Activated CD4-positive, alpha-beta T cell treated with anti-CD3 and anti-CD28 coated beads, Interleukin-2, amount 10 ng/mL, durations not matched to agents 24 days and 14 days (primary cell): Measurements from ENCODE around the gene KAT6B. TPM values are rescaled to one million over a fixed set of nuclear protein-coding genes. Genes with fewer than 3 reads are reported as not detected.

Source experiments
- DNase-seq: peaks from one replicate; pipeline ENCODE4 v3.0.0; 2022
- H3K27ac Mint-ChIP-seq: one replicate; pipeline ENCODE4 v1.8.0; 2022; ENCODE audit warnings: mild to moderate bottlenecking, mixed read lengths
- H3K27me3 Mint-ChIP-seq: one replicate; pipeline ENCODE4 v1.8.0; 2022; ENCODE audit warnings: mixed read lengths
- H3K36me3 Mint-ChIP-seq: one replicate; pipeline ENCODE4 v1.8.0; 2022; ENCODE audit warnings: low read depth, mild to moderate bottlenecking, mixed read lengths
- H3K4me1 Mint-ChIP-seq: one replicate; pipeline ENCODE4 v1.8.0; 2021; ENCODE audit warnings: mixed read lengths
- H3K4me3 Mint-ChIP-seq: one replicate; pipeline ENCODE4 v1.8.0; 2022; ENCODE audit warnings: mild to moderate bottlenecking, moderate library complexity, mixed read lengths
- H3K9me3 Mint-ChIP-seq: one replicate; pipeline ENCODE4 v1.8.0; 2021; ENCODE audit warnings: mixed read lengths
- intact Hi-C: fragments of 100-400 bp; cut with micrococcal nuclease; formaldehyde crosslinking; loops from one replicate; pipeline ENCODE4 v1.15.1; 2023
- total RNA-seq: library from RNA; stranded (reverse); gene quantifications from 2 replicates; pipeline ENCODE4 v1.2.3, GENCODE V29; 2022

KAT6B gene
- total RNA-seq, 1 donor from 2014 or later: 21.7 TPM

DNA sequence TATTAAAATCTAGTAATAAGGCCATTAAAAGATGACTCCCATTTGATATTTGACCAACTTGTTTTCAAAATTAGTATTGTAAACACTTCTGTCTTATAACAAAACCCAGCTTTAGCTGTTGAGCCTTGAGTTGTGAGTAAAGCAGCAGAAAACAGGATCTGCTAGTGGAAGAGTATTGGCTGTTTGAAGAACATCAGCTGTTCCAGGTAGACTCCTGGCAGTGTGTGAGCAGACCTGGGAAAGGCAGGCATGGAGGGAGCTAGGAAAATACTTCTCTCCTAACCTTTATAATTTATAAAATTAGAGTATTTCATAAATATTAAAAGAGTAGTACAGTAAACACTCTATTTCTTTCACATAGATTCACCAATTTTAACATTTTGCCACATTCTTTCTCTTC, 29.0 kb downstream of the KAT6B start:
- Mint-ChIP-seq H3K4me1 (peaks cover 21% of the 10 kb centered on the region), H3K4me3 (no peak overlapping the region), H3K36me3 (peaks cover 19% of the 10 kb centered on the region), H3K27ac (peak overlapping the region; percentile 76), H3K27me3 (no peaks in the 10 kb centered on the region), H3K9me3 (peaks cover 11% of the 10 kb centered on the region)
- DNase-seq: no peak
- intact Hi-C loops: no loop called here

DNA sequence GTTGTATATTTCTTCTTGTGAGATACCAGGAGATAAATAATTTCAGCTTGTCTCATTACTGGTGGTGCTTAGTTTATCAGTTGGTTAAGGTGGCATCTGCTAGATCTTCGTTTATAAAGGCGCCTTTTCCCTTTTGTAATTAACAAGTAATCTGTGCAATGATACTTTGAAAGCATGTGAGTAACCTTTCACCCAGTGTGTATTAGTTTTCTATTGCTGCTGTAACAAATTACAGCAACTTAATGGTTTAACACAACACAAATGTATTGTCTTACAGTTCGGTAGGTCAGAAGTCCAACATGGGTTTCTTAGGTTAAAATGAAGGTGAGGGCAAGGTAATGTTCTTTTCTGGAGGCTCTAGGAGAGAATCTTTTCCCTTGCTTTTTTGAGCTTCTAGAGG, 30.5 kb downstream of the KAT6B start:
- H3K27me3 Mint-ChIP-seq: no peaks in the 10 kb centered on the region
- H3K36me3 Mint-ChIP-seq: peaks cover 19% of the 10 kb centered on the region
- DNase-seq: no peak
- H3K4me3 Mint-ChIP-seq: no peak overlapping the region
- peaks cover 11% of the 10 kb centered on the region for H3K9me3 Mint-ChIP-seq
- peaks cover 19% of the 10 kb centered on the region for H3K4me1 Mint-ChIP-seq
- intact Hi-C loops: no loop called here
- H3K27ac Mint-ChIP-seq: no peak overlapping the region

DNA sequence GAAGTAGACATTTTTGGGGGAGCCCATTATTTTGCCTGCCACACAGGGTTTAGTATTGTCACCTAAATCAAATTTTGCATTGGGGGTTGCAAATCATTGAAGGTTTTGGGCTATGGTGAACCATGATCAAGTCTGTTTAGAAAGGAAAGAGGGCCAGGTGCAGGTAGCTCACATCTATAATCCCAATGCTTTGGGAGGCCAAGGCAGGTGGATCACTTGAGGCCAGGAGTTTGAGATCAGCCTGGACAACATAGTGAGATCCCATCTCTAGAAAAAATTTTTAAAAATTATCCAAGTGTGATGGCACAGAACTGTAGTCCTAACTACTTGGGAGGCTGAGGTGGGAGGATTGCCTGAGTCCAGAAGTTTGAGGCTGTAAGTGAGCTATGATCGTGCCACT, 31.2 kb downstream of the KAT6B start:
- Mint-ChIP-seq H3K9me3 (peaks cover 11% of the 10 kb centered on the region), H3K27ac (no peak overlapping the region), H3K36me3 (peaks cover 19% of the 10 kb centered on the region), H3K4me3 (no peak overlapping the region), H3K4me1 (peaks cover 14% of the 10 kb centered on the region), H3K27me3 (no peaks in the 10 kb centered on the region)
- no peak for DNase-seq
- intact Hi-C loops: no loop called here

DNA sequence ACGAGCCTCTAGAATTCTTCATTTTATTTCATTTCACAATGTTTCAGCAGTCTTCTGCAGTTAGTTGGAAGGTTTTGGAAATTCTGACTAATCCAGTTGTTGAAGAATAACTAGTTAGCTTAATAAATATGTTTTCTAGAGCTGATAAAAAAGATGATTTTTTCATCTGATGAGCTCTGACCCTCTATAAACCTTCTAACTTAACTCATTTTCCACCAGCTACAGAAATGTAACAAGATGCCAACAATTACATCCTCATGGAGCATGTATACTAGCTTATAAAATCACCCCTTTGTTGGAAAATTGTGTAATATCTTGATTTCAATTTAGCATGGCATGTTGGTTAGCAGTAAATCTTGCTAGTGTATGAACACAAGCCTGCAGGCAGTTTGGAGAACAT, 33.1 kb downstream of the KAT6B start:
- H3K36me3 Mint-ChIP-seq: peaks cover 15% of the 10 kb centered on the region
- peaks cover 11% of the 10 kb centered on the region for H3K9me3 Mint-ChIP-seq
- no peaks in the 10 kb centered on the region for H3K27me3 Mint-ChIP-seq
- H3K4me1 Mint-ChIP-seq: peaks cover 9% of the 10 kb centered on the region
- no peak overlapping the region for H3K27ac Mint-ChIP-seq
- H3K4me3 Mint-ChIP-seq: no peak overlapping the region
- intact Hi-C loops: no loop called here
- DNase-seq: no peak

DNA sequence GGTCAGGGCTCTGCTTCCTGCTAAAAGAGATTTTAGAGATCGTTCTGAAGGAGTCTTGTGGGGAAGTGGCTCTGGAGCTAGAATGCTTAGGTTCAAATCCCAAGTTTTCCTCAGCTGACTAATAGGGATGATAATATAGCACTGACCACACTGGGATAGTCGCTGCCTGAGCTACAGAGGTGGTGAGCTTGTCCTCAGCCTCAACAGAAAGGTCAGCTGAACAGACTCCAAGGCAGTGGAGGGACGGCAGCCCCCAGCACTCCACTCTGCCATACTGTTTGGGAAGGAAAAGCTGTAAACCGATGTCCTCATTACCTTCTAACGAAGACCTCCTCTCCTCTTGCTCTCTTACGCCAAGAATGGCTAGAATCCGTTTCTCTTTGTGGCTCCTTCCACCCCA, 36.2 kb downstream of the KAT6B start:
- no peak for DNase-seq
- intact Hi-C loops: no loop called here
- H3K27ac Mint-ChIP-seq: no peak overlapping the region
- no peaks in the 10 kb centered on the region for H3K27me3 Mint-ChIP-seq
- no peaks in the 10 kb centered on the region for H3K36me3 Mint-ChIP-seq
- no peaks in the 10 kb centered on the region for H3K4me1 Mint-ChIP-seq
- H3K9me3 Mint-ChIP-seq: no peaks in the 10 kb centered on the region
- no peak overlapping the region for H3K4me3 Mint-ChIP-seq

DNA sequence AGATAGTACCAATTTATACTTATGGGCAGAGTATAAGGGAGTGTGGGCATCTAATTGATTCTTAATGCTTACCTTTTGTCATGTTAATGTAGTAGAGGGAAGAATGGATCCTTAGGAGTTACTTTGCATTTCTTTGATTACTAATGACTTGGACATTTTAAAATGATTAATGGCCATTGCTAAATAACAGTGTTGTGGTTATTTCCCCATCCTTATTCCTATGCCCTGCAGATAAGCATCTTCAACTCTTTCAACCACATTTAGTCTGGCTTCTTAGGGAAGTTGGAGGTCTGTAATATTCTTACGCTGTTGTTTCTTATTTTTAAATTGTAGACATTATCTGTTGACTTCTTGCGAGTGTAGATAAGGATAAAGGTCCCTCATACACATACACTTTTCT, 37.2 kb downstream of the KAT6B start:
- Mint-ChIP-seq H3K27ac (no peak overlapping the region), H3K36me3 (no peaks in the 10 kb centered on the region), H3K9me3 (no peaks in the 10 kb centered on the region), H3K27me3 (no peaks in the 10 kb centered on the region), H3K4me3 (no peak overlapping the region), H3K4me1 (peaks cover 1% of the 10 kb centered on the region)
- DNase-seq: no peak
- intact Hi-C loops: no loop called here

DNA sequence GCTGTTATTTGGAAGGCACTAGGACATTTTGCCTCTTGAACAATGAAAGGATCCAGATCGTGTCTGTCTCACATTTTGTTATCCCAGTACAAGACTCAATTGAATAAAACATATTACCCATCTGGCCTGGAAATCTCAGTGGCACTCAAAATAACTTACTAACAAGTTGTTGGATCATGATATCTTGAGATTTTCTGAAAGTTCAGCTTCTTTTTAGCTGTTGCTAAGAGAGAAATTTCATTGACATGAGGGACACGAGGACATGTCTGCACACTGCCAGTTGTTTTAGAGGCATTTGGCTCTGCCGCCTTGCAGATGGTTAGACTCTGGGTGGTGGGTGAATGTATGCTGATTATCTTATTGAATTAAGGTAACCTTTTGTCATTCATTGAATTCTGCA, 41.0 kb downstream of the KAT6B start:
- intact Hi-C loops: no loop called here
- no peak for DNase-seq
- Mint-ChIP-seq H3K4me1 (peaks cover 14% of the 10 kb centered on the region), H3K36me3 (no peaks in the 10 kb centered on the region), H3K9me3 (no peaks in the 10 kb centered on the region), H3K27me3 (no peaks in the 10 kb centered on the region), H3K4me3 (no peak overlapping the region), H3K27ac (no peak overlapping the region)

DNA sequence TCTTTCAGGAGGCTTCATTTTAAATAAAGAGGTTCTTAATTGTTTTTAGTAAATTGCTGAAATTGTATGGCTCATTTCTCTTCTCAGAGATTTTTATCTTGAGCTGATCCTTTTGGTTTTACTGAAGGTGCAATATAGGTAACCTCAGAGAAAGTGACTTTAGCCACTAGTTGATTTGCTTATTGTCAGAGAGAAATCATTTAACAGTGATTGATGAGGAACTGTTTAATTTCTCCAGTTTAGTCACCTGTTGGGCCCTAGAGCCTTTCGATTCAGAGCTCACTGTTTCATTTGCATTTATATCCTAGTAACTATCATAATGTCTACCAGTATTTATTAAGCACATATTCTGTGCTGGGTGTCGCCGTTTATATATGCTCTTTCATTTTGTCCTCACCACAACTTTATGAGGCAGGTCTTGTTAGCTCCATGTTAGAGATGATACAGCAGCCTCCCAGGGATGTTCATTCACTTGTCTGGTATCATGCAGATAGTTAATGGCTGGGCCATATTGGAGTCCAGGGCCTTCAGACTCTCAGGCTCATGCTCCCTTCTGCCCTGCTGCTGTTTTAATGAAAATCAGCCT, 42.1 kb downstream of the KAT6B start:
- Mint-ChIP-seq H3K9me3 (no peaks in the 10 kb centered on the region), H3K36me3 (no peaks in the 10 kb centered on the region), H3K27me3 (no peaks in the 10 kb centered on the region), H3K4me1 (peaks cover 20% of the 10 kb centered on the region), H3K4me3 (no peak overlapping the region), H3K27ac (no peak overlapping the region)
- DNase-seq: no peak
- intact Hi-C loops: no loop called here

DNA sequence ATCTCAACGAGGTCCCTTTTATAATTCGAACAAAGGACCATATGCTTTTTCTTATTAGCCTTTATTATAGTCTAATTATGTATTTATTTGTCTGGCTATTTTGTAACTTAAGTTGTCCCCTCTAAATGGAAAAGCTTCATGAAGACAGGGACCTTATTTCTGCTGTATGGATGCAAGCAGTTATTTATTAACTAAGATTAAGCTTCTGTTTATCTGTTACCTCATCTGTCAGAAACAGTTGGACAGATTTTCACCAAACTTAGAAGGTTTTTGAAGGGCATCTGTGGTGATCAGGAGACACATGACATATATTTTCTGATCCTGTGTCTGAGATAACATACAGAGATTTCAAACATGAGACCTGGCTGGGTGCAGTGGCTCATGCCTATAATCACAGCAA, 43.2 kb downstream of the KAT6B start:
- DNase-seq: no peak
- peaks cover 24% of the 10 kb centered on the region for H3K4me1 Mint-ChIP-seq
- H3K9me3 Mint-ChIP-seq: no peaks in the 10 kb centered on the region
- H3K36me3 Mint-ChIP-seq: no peaks in the 10 kb centered on the region
- no peak overlapping the region for H3K4me3 Mint-ChIP-seq
- intact Hi-C loops: no loop called here
- H3K27me3 Mint-ChIP-seq: no peaks in the 10 kb centered on the region
- H3K27ac Mint-ChIP-seq: no peak overlapping the region

DNA sequence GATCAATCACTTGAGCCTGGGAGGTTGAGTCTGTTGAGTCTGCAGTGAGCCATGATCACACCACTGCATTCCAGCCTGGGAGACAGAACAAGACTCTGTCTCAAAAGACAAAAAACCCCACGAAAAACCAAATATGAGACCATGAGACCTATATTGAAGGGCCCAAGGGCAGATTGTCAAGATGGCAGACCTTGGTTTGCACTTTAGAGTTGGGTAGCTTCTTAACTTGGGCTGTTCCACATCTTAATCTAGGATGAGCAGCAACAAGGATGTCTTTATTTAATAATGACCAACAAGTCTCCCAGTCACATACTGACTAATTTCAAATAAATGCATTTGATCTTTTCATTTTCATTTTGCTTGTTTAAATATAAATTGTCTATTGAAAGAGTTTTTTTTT, 43.8 kb downstream of the KAT6B start:
- H3K27ac Mint-ChIP-seq: no peak overlapping the region
- no peaks in the 10 kb centered on the region for H3K27me3 Mint-ChIP-seq
- intact Hi-C loops: no loop called here
- H3K4me3 Mint-ChIP-seq: no peak overlapping the region
- no peak for DNase-seq
- H3K9me3 Mint-ChIP-seq: no peaks in the 10 kb centered on the region
- peaks cover 28% of the 10 kb centered on the region for H3K4me1 Mint-ChIP-seq
- no peaks in the 10 kb centered on the region for H3K36me3 Mint-ChIP-seq

DNA sequence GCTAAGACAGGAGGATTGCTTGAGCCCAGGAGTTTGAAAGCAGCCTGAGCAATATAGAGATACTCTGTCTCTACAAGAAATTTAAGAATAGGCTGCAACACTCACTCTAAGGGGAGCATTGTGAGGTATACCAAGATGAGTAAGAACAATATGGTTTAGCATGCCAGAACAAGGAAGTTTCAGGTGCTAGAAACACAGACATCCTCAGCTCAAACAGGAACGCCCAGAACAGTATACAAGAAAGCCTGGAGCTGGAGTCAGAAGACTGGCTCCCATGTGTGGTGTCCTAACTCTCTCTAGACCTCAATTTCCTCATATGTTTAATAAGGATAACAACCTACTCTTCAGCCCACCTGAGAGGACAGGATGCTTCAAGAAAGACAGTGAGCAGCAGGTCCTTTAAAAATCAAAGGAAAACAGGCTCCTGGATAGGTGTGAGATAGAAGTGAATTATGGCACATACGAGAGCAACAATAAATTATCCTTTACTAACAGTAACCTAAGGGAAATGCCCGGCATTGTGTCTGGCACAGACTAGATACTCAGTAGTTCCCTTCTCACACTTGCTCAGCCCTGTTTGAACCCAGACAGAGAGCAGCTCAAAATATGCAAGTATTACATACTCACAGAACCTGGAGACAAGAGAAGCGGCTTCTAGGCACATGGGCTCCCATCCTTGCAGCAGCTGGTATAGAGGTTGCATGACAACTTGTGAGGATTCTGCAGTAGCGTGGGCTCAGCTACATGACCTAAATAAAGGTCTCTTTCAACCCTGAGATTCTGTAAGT, 45.4 kb downstream of the KAT6B start:
- peak; percentile 70 for DNase-seq
- H3K4me3 Mint-ChIP-seq: peak overlapping the region; percentile 72
- peak overlapping the region; percentile 82 for H3K27ac Mint-ChIP-seq
- H3K4me1 Mint-ChIP-seq: peaks cover 30% of the 10 kb centered on the region
- H3K36me3 Mint-ChIP-seq: no peaks in the 10 kb centered on the region
- H3K9me3 Mint-ChIP-seq: no peaks in the 10 kb centered on the region
- H3K27me3 Mint-ChIP-seq: no peaks in the 10 kb centered on the region
- intact Hi-C loops: loop anchor here (1.0 kb wide), 1 partner anchor 17 kb away; no protein-coding TSS in a partner anchor

DNA sequence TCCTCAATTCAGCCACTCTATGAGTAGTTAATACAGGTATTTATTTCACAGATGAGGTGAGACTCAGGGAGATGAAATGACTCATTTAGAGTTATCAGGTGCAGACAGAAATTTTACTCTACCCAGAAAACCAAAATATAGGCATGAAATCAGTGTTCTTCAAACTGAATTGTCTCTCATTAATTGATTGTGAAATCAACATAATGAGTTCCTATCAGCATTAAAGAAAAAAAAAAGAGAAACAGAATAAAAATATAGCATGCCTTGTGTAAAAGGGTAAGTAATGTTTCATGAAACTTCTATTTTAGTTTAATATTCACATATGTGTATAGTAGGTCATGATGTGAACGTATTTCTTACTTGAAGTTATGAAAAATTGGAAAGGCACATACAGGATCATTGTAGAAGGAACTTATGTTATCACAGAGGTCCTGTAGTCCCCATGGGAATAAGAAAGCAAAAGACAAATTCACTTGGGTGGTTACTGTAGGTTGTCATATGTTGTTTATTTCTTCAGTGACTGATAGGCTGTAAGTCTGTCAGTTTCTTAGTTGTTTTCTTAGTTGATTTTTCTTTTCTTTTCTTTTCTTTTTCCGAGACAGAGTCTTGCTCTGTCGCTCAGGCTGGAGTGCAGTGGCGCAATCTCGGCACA, 47.5 kb downstream of the KAT6B start:
- Mint-ChIP-seq H3K36me3 (no peaks in the 10 kb centered on the region), H3K9me3 (no peaks in the 10 kb centered on the region), H3K4me3 (no peak overlapping the region), H3K27ac (no peak overlapping the region), H3K27me3 (no peaks in the 10 kb centered on the region), H3K4me1 (peaks cover 28% of the 10 kb centered on the region)
- intact Hi-C loops: no loop called here
- no peak for DNase-seq

DNA sequence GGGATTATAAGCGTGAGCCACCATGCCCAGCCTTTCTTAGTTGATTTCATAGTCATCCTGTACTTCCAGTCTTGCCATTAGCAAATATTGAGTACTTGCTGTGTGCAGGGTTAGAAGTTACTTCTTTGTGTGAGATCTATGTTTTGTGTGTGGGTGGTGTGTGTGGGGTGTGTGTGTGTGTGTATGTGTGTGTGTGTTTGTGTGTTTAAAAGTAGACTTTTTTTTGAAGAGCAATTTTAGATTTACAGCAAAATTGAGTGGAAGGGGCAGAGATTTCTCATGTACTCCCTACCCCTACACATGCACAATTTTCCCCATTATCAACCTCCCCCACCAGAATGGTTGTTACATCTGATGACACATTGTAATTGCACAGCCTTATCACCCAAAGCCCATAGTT, 48.2 kb downstream of the KAT6B start:
- no peak overlapping the region for H3K4me3 Mint-ChIP-seq
- H3K27me3 Mint-ChIP-seq: no peaks in the 10 kb centered on the region
- H3K36me3 Mint-ChIP-seq: no peaks in the 10 kb centered on the region
- no peaks in the 10 kb centered on the region for H3K9me3 Mint-ChIP-seq
- intact Hi-C loops: no loop called here
- peaks cover 28% of the 10 kb centered on the region for H3K4me1 Mint-ChIP-seq
- H3K27ac Mint-ChIP-seq: no peak overlapping the region
- DNase-seq: no peak

DNA sequence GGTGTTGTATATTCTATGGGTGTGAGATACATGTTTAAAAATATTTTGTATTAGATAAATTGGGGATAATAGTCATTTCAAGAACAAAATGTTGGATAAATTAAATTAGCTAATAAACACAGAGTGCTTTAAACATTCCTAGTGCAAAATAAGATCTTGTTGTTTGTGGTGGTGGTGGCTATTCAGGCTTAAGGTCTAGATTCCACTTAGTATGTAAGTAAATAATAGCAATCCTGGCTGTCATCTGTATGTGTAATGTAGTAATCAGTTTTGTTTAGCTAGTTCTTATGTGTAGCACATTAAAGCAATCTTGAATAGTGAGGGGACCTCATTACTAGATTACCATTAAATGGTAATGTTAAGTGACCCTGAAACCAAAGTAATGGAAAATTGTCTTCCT, 48.7 kb downstream of the KAT6B start:
- intact Hi-C loops: no loop called here
- DNase-seq: no peak
- Mint-ChIP-seq H3K9me3 (no peaks in the 10 kb centered on the region), H3K27me3 (no peaks in the 10 kb centered on the region), H3K4me3 (no peak overlapping the region), H3K27ac (no peak overlapping the region), H3K36me3 (no peaks in the 10 kb centered on the region), H3K4me1 (peaks cover 28% of the 10 kb centered on the region)
